ENCODE measurements around the gene OMG.

DNA sequence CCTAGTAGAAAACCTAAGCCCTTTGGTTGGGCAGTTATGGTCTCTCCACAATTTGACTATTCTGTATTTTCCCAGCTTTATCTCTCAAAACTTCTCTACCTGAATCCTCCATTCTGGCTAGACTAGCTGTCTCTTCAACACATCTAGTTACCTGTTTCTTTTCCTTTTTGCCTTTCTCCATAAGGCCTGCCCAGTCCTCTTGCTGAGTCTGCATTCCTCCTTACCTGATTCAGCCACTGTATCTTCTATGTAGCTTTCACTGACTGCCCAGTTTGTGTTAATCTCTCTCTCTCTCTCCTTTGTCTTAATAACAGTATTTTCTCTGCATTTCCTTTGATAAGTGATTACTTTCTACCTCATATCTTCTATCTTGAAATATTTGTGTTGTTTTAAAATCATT is 26.5 kb upstream of the OMG start:
- TF ChIP-seq, protein P1, sequence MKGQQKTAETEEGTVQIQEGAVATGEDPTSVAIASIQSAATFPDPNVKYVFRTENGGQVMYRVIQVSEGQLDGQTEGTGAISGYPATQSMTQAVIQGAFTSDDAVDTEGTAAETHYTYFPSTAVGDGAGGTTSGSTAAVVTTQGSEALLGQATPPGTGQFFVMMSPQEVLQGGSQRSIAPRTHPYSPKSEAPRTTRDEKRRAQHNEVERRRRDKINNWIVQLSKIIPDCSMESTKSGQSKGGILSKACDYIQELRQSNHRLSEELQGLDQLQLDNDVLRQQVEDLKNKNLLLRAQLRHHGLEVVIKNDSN (IDR thresholded peaks at IDR 0.05), result no peak
- TF ChIP-seq, protein P2, sequence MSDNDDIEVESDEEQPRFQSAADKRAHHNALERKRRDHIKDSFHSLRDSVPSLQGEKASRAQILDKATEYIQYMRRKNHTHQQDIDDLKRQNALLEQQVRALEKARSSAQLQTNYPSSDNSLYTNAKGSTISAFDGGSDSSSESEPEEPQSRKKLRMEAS (IDR thresholded peaks at IDR 0.05), result no peak
- TF ChIP-seq EGR1 (IDR thresholded peaks at IDR 0.05), result no peak
- no peak for TF ChIP-seq CEBPB (IDR thresholded peaks at IDR 0.05)
- no peak for TF ChIP-seq RAD21 (IDR thresholded peaks at IDR 0.05; ENCODE audit: low read depth)
- TF ChIP-seq YY1 (IDR thresholded peaks at IDR 0.05; ENCODE audit: low read depth), result no peak
- TF ChIP-seq TAF1 (IDR thresholded peaks at IDR 0.05; ENCODE audit: low read depth), result no peak
- TF ChIP-seq EP300 (IDR thresholded peaks at IDR 0.05; ENCODE audit: borderline replicate concordance), result no peak
- no peak for TF ChIP-seq ZBTB7A (IDR thresholded peaks at IDR 0.05; ENCODE audit: low read depth)
